ENCODE results near the gene MBNL2. TPM values are rescaled to one million over a fixed set of nuclear protein-coding genes. Genes with fewer than 3 reads are reported as not detected.

Gene MBNL2
- total RNA-seq, 1 experiment from 2014 or later: 0.17 TPM

- Histone ChIP-seq H2BK5ac (ENCODE audit: insufficient read length, low read length) (no peak overlapping the region), H2BK120ac (ENCODE audit: low read depth, low read length, poor library complexity, severe bottlenecking) (no peak overlapping the region), H2AK5ac (ENCODE audit: insufficient read length, low read length) (no peak overlapping the region), H4K91ac (ENCODE audit: insufficient read length, low read depth, low read length) (no peak overlapping the region), H3K9me3 (ENCODE audit: control insufficient read depth, low read depth, low read length) (no peaks in the 10 kb centered on the region), H2BK12ac (ENCODE audit: insufficient read length, low read depth, low read length) (no peak overlapping the region), H3K4me1 (ENCODE audit: insufficient read depth, low read length) (peaks cover 11% of the 10 kb centered on the region), H4K5ac (ENCODE audit: insufficient read length, low read depth, low read length) (no peak overlapping the region), H4K20me1 (ENCODE audit: control insufficient read depth, insufficient read depth, insufficient read length) (no peaks in the 10 kb centered on the region), H3K27me3 (ENCODE audit: insufficient read depth, low read length) (no peaks in the 10 kb centered on the region), H3K23me2 (ENCODE audit: insufficient read length, low read depth, low read length, poor library complexity, severe bottlenecking) (no peaks in the 10 kb centered on the region), H3K27ac (ENCODE audit: insufficient read length, low read depth, low read length) (no peak overlapping the region), H3K18ac (ENCODE audit: insufficient read length, low read depth, low read length) (no peak overlapping the region), H2AFZ (ENCODE audit: low read length) (no peak overlapping the region), H4K8ac (replicated peaks; ENCODE audit: insufficient read length, low read depth, low read length) (no peak overlapping the region), H3K14ac (ENCODE audit: insufficient read depth, low read length) (no peak overlapping the region), H3K79me2 (ENCODE audit: insufficient read depth, low read length) (no peaks in the 10 kb centered on the region), H3K4ac (ENCODE audit: low read depth, low read length) (no peak overlapping the region), H3T11ph (ENCODE audit: low read length) (no peak overlapping the region), H2BK15ac (ENCODE audit: low read depth, low read length) (no peak overlapping the region), H3K79me1 (ENCODE audit: insufficient read depth, low read depth, low read length, poor library complexity, severe bottlenecking) (no peaks in the 10 kb centered on the region), H2BK20ac (ENCODE audit: low read depth, low read length, poor library complexity, severe bottlenecking) (no peak overlapping the region), H3K9ac (ENCODE audit: extremely low read depth, insufficient read length, low read length) (no peak overlapping the region), H3K23ac (ENCODE audit: insufficient read length, low read depth, low read length) (no peak overlapping the region), H3K4me2 (ENCODE audit: insufficient read depth, insufficient read length, low read length) (no peak overlapping the region), H3K56ac (ENCODE audit: insufficient read length, low read depth, low read length) (no peak overlapping the region)
- whole genome bisulfite sequencing (ENCODE audit: extremely low coverage, insufficient read length, low lambda C conversion rate): no CpG with 5 or more reads among the region's 9 CpGs
- TF ChIP-seq, protein P1, sequence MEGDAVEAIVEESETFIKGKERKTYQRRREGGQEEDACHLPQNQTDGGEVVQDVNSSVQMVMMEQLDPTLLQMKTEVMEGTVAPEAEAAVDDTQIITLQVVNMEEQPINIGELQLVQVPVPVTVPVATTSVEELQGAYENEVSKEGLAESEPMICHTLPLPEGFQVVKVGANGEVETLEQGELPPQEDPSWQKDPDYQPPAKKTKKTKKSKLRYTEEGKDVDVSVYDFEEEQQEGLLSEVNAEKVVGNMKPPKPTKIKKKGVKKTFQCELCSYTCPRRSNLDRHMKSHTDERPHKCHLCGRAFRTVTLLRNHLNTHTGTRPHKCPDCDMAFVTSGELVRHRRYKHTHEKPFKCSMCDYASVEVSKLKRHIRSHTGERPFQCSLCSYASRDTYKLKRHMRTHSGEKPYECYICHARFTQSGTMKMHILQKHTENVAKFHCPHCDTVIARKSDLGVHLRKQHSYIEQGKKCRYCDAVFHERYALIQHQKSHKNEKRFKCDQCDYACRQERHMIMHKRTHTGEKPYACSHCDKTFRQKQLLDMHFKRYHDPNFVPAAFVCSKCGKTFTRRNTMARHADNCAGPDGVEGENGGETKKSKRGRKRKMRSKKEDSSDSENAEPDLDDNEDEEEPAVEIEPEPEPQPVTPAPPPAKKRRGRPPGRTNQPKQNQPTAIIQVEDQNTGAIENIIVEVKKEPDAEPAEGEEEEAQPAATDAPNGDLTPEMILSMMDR (conservative IDR thresholded peaks at IDR 0.05): no peak
- no peaks in the 10 kb centered on the region for H3K36me3 Mint-ChIP-seq (ENCODE audit: insufficient read depth in 1 of 3, low read depth in 3 of 3)
- H3K4me3 Mint-ChIP-seq: no peak overlapping the region
- peaks cover 33 to 41% of the 10 kb centered on the region in 2 experiments for H3K4me1 Mint-ChIP-seq
- peaks cover 33% of the 10 kb centered on the region for H3K27me3 Mint-ChIP-seq (ENCODE audit: low read depth)
- DNase-seq: no peak
- no peaks in the 10 kb centered on the region for H3K9me3 Mint-ChIP-seq
- peak overlapping the region in 2 of 3 experiments; percentile 31 to 52; a peak in 3 of 7 replicates for H3K27ac Mint-ChIP-seq
These were observed 39.3 kb downstream of the MBNL2 start for GRCh38 chr13:97261254-97262005.

Measured in H9 (cell line).